GM18511 (cell line): ENCODE data around the gene DSCAML1.
"Not testable (repeated sequence)": the region's sequence is repeated elsewhere in the genome, so short reads cannot be mapped to it uniquely, and the experiment has no call there.

Experiments used
- ATAC-seq: cut with Tn5 transposase; IDR thresholded peaks from one replicate; pipeline ENCODE4 v1.9.1; 2021; ENCODE audit warnings: mild to moderate bottlenecking, moderate library complexity; ENCODE audit not compliant: unreplicated experiment

DSCAML1 gene

DNA sequence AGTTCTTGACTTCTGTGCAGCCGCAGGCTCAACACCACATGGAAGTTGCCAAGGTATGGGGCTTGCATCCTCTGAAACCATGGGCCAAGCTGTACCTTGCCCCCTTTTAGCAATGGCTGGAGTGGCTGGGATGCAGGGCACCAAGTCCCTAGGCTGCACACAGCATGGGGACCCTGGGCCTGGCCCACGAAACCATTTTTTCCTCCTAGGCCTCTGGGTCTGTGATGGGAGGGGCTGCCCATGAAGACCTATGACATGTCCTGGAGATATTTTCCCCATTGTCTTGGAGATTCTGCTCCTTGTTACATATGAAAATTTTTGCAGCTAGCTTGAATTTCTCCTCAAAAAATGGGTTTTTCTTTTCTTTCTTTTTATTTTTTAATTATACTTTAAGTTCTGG, 398.4 kb downstream of the DSCAML1 start:
- ATAC-seq, result not testable (repeated sequence)

DNA sequence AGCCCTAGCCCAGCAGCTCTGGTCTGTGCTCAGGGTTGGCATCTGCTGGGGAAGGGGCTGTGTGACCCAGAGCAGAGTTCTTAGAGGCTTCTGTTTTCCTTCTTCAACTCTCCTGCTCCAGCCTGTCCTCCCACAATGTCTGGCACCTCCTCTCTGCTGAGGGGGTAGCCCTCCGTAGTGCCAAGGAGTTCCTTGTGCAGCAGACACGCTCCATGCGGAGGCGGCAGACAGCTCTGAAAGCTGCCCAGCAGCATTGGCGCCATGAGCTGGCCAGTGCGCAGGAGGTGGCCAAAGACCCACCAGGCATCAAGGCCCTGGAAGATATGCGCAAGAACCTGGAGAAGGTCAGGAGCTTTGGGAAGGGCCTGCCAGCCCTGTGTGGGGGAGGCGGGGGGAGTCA, 400.0 kb downstream of the DSCAML1 start:
- ATAC-seq, result no peak

DNA sequence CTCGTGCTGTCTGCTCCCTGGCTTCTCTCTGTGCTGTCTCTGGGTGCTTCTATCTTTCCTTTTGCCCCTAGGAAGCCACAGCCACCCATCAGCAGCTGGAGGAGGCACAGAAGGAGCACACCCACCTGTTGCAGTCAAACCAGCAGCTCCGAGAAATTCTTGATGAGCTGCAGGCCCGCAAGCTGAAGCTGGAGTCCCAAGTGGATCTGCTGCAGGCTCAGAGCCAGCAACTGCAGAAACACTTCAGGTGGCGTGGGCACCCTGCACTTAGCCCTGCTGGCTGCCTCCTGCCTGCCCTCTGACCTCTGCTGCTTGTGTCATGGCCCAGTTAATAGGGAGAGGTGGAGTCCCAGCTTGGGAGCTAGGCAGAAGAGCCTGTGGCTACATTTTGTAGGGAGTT, 401.5 kb downstream of the DSCAML1 start:
- ATAC-seq, result no peak

DNA sequence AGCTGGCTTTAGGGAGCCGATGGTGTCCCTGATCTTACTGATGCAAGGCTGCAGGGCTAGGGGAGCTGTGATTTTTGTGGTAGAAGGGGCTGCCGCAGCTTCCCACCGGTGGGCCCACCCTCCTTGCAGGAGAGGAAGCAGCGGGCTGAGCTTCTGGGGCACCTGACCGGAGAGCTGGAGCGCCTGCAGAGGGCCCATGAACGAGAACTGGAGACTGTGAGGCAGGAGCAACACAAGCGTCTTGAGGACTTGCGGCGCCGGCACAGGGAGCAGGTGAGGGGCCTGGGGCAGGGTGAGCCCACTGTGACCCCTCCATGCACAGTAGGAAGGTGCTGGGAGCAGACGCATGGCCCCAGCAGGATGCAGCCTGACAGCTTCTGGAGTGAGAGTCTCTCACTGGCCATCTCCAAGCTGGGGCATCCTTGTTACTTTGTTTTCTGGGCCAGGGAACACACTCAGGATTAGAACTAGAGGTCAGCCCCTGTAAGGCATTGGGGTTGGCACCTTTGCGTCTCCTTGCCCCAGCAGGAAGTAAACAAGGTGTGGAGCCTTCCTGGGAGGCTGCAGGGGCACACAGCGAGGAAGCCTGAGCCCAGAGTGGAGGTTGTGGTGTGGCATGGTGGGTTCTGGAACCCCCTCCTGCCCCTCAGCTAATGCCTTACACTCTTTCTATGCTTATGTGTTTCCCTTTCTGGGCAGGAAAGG, 402.6 kb downstream of the DSCAML1 start:
- ATAC-seq, result no peak

DNA sequence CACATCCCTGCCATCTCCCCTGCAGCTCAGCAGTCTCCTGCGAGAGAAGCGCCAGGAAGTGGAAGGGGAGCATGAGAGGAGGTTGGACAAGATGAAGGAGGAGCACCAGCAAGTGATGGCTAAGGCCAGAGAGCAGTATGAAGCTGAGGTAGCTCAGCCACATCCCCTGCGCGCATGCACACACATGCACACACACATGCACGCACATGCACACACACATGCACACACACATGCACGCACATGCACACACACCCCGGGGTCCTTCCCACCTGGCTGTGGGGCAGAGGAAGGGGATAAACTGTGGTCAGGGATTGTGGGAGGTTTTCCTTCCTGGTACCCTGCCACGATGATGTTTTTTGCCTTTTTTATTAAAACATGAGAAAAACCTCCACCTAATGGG, 404.0 kb downstream of the DSCAML1 start:
- no peak for ATAC-seq

DNA sequence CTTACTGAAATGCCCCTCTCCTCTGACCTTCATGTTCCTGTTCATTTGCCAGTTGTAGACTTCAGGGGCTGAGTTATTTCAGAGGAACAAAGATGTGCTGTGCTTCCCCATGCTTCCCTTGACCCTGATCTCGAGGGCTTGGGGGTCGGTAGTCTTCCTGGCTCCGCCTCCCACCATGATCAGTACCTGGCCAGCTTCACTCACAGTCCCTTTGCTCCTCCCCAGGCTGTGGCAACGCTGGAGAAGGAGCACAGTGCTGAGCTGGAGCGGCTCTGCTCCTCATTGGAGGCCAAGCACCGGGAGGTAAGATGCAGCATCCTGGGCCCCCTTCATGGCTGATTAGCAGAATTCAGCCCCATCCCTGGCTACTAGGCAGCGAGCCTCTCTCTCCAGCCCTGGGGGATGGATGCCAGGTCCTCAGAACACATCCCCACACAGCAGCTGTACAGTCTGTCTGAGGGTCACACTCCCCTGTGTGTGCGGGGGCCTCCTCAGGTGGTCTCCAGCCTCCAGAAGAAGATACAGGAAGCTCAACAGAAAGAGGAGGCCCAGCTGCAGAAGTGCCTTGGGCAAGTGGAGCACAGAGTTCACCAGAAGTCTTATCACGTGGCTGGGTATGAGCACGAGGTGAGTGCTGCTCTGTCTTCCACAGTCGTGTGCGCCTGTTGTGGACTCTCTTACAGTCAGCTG, 404.9 kb downstream of the DSCAML1 start:
- no peak for ATAC-seq

DNA sequence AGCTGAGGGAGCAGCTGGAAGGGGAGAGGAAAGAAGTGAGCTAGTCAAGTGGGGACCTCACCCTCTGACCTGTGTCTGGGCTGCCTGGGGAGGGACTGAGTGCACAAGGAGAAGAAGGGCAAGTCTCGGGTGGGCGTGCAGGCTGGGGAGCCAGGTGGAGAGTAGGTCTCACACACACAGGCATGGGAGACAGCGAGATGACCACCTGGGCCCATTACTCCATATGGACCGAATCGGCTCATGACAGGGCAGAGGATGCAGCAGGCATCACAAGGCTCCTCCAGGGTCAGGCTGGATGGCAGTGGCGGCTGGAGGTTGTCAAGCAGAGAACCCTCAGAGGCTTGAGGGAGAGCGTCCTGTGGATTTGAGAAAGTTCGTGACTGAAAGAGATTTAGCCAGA, 405.8 kb downstream of the DSCAML1 start:
- ATAC-seq, result no peak

DNA sequence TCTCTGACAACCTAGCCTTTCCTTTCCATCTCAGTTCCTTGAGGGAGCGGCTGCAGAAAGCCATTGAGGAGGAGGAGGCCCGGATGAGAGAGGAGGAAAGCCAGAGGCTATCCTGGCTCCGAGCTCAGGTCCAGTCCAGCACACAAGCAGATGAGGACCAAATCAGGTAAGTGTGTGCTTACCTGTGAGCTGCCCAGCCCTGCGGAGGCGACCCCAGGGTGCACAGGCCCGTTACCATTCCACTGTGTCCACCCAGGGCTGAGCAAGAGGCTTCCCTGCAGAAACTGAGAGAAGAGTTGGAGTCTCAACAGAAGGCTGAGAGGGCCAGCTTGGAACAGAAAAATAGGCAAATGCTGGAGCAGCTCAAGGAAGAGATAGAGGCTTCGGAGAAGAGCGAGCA, 406.3 kb downstream of the DSCAML1 start:
- ATAC-seq, result no peak

DNA sequence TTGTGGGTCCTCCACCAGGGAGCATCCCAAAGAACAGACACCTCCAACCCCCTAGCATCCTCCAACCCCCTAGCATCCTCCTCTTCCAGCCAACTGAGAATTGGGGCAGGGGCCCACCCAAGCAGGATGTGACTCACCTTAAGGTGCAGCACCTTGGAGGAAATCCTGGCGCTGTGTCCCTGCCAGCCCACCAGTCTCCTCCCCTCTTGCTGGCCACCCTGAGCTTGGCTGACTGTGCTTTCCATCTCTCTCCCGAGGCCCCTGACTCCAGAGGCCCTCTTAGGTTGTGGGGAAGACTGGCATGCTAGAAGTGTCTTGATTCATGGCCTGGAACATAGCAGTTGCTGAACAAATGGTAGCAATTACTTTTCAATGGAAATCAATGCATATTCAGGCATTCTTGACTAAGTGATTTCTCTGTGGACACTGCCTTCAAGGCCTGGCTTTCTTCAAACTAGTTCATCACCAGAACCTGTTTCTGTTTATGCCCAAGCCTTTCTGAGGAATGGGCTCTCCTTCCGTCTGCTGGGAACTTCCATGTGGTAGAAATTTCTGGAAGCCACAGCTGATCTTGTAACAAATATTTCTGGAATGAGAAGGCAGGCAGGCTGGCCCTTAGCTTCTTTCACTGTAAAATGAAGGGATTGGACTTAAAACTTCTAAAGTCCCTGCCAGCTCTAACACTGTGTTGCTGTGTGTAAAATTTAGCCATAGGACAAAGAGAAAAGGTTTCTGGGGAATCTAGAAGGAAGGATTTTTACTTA, 408.8 kb downstream of the DSCAML1 start:
- ATAC-seq, result no peak

DNA sequence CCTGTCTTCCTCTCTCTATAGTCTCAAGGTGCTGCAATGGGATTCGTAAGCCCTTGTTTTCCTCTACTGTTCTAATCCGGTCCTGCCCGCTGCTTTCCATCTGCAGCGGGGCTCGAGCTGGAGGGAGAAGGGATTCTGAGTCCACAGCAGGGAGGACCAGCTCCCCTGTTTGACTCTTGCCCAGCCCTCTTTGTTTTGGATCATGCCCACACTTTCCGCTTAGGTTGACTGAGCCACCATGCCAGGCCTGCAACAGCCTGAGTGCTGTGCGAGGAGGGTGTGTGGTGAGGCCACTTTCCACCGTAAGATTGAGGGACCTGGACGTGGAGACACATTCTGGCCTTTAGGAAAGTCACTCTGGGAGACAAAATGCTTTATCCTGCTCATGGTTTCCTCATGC, 411.1 kb downstream of the DSCAML1 start:
- no peak for ATAC-seq

DNA sequence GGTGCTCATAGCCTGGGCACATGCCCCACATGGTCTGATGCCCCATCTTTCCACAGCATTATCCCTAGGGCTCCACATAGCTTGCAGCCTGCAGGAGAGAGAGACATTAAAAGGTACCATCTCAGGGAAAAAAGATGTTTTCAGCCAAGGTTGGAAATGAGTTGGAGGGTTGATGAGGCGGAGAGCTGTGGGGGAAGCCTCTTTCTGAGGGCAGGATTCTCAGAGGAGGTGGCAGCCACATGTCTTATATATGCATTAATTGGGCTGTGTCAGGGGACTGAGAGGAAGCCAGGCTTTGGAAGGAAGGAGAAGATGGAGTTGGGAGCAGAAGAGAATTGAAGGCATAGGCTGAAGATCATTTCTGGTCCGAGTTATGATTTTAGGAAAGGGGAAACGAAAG, 411.5 kb downstream of the DSCAML1 start:
- no peak for ATAC-seq

DNA sequence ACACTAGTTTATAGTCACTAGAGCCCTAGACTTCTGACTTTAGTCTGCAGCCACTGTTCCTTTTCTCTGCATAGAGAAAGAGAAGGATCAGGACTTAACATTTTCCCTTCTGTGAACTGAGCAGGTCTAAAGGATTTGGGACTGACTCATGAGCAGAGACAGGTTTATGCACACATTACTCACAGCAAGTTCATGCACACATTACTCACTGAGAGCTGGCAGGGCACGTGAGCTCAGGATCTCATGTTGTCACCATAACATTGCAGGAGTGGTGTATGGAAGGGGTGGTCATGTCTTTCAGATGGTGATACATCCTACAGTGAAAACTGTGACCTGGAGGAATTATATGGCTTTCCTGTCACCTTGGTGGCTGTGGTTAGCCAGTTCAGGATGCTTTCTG, 413.0 kb downstream of the DSCAML1 start:
- no peak for ATAC-seq

DNA sequence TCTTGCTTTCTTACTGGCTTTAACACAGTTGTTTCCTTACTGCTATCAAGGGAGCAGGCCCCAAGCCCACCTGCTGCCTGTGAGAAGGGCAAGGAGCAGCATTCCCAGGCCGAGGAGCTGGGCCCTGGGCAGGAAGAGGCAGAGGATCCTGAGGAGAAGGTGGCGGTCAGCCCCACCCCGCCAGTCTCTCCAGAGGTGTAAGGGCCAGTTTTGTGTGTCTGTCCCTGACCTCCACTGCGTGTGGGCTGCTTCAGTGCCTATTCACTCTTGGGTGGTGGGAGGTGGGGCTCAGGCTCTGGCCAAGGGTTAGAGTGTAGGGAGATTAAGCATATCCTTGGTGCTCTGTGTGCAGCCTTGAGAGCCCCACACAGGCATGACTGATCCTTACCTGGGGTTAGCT, 414.3 kb downstream of the DSCAML1 start:
- no peak for ATAC-seq

DNA sequence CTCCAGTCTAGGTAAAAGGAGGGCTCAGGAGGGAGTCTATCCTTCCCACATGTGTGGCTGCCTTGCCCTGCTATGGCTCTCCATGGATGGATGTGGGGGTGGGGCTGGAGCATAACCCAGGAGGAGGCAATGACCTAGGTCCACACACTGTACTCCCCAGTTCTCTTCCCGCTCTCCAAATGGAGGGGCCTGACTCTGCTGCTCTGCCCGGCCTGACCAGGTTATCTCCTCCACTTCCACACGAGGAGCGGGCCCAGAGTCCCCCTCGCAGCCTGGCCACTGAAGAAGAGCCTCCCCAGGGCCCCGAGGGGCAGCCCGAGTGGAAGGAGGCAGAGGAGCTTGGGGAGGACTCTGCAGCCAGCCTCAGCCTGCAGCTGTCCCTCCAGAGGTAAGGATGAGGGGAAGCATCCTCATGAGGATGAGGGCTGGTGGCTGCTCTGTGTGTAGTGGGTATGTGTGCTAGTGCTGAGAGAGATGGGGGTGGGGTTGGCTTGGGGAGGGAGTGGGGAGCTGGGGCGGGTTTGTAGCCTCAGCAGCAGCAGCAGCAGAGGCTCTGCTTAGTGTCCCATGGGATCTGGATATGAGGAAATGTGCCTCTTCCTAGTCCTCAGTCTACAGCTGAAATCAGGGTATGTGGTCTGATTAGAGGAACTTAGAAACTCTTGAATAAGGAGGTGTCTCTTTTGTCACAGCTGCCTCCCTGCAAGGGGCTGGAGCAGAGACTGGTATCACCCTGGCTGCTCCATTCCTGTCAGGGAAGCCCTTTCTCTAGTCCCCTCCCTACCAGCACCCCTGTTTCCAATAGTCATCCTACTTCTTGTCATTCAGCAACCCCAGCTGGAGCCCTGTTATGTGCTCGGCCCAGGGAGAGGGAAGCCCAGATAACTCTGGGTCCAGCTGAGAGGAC, 415.3 kb downstream of the DSCAML1 start:
- no peak for ATAC-seq

DNA sequence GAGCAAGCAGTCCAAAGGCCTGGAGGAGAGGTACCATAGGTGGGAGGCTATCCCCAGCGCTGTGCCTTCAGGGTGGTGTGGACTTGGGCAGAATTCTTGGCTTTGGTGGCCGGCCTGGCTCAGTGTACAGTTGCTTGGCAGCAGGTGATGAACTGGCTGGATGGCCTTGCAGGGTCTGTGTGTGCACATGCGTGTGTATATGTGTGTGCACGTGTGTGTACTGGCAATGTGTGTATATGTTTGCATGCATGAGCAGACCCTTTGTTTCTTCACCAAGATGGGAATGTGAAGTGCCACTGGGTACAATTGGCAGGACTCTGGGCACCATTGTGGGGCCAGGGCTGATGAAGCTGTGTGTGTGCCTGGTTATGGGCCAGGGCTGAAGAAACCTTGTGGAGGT, 416.3 kb downstream of the DSCAML1 start:
- ATAC-seq, result no peak

DNA sequence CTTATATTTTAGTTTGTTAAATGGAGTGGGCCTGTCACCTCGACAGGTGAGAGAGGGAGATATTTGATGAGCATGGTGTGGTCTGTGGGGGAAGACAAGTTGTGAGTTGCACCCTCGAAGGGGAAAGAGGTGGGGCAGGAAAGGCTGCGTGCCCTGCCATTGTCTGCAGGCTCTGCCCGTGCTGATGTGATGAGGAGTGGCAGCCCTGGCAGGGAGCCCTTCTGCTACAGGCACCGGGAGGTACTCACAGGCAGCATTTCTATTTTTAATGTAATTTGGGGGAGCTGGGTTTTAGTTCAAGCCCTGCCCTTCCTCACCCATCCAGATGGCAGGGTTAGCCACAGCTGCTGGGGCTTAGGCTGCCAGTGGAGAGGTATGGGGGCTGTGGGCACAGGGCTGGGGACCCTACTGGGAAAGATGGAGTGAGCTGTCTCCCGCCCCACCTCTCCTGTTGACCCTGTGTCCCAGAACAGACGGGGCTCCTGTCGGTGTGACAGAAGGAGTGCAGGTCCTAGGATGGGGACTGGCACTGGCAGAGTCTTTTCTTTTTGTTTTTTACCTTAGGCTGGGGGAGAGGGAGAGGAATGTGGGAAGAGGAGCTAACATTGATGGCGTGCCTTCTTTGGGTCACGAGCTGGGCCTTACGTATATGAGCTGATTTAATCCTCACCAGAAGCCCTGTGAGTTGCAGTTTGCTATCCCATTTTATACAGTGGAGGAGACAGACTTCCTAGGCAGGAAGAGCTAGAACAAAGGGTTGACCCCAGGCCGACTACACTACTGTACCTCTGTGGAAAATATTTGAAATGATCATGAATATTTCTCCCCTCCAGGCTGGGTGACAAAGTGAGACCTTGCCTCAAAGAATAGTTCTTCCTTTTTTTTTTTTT, 417.8 kb downstream of the DSCAML1 start:
- no peak for ATAC-seq
